PFSK-1 (cell line): ENCODE results near the gene RAB37. TPM values are rescaled to one million over a fixed set of nuclear protein-coding genes. Genes with fewer than 3 reads are reported as not detected.

Source experiments
- FOXP2 ChIP-seq: optimal IDR thresholded peaks from 2 replicates; pipeline ENCODE3; 2011; ENCODE audit warnings: borderline replicate concordance, control low read depth, inconsistent platforms; ENCODE audit not compliant: insufficient read depth; ENCODE audit errors: extremely low read length, extremely low read depth
- POLR2AphosphoS5 ChIP-seq: IDR thresholded peaks from 2 replicates; pipeline ENCODE4 v1.6.1; 2012; ENCODE audit warnings: low read depth, mild to moderate bottlenecking, control low read depth, low read length, moderate library complexity
- SIN3A ChIP-seq: IDR thresholded peaks from 2 replicates; pipeline ENCODE4 v1.6.1; 2012; ENCODE audit warnings: mild to moderate bottlenecking, low read length, moderate library complexity, borderline replicate concordance; ENCODE audit not compliant: insufficient read depth
- TAF1 ChIP-seq: IDR thresholded peaks from 2 replicates; pipeline ENCODE4 v1.6.1; 2012; ENCODE audit warnings: low read length, control low read depth, borderline replicate concordance; ENCODE audit not compliant: insufficient read depth
- polyA plus RNA-seq: library from polyadenylated mRNA; unstranded; fragments of >200 nt; gene quantifications from one replicate; pipeline ENCODE4 v1.2.1, GENCODE V29; 2012; ENCODE audit warnings: low read depth, missing spikeins; ENCODE audit not compliant: insufficient read length
- TF ChIP-seq, protein P1 (sequence below), 2 experiments: IDR thresholded peaks; 2 replicates each; pipeline versions ENCODE4 v1.6.1 to v1.8.0; 2011 to 2012; ENCODE audit warnings: low read depth in 2 of 2, low read length in 2 of 2, control low read depth in 1 of 2, inconsistent platforms in 1 of 2, mild to moderate bottlenecking in 1 of 2, moderate library complexity in 1 of 2; ENCODE audit not compliant: insufficient read depth in 1 of 2

The RAB37 gene, protein sequence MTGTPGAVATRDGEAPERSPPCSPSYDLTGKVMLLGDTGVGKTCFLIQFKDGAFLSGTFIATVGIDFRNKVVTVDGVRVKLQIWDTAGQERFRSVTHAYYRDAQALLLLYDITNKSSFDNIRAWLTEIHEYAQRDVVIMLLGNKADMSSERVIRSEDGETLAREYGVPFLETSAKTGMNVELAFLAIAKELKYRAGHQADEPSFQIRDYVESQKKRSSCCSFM
- not detected for polyA plus RNA-seq

DNA sequence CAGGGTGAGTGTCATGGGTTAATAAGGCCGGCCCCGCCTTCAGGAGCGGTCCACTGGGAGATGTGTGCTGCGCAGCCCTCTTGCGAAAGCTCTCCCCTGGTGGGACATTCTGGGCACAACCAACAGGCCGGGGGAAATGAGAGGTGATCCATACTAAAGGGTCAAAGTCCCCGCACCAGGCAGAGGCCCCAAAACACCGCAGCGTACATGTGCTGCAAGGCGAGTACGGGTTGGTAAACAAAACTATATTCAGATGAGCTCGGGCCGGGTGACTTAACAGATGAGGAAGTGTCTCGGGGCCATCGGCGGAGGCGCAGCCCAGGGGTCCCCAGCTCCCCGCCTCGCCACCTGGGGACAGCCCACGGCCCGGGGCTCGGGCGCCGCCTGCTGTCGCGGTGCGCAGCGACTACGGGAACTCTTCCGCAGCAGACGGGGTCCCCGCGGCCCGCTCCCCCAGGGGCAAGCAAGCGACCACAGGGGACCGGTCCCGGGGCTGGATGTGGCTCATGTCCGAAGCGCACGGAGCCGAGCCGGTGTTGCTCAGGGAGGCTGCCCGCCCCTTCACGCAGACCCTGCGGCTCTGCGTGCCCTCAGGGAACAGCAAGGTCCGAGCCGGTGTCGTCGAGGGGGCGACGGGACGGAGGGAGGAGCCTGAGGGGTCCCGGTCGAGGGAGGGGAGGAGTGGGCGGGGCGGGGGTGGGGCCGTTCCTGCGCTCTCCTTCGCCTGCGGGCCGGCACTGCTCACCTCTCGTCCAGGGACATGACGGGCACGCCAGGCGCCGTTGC, at the start of gene RAB37:
RAB37 (plus strand) TSS at position 744 of the 786 bp plus-strand sequence; CDS start at position 761, 17 bp downstream.
- TF ChIP-seq FOXP2 = no peak

- no peak for TF ChIP-seq FOXP2
- no peak for TF ChIP-seq TAF1
- TF ChIP-seq POLR2AphosphoS5 = no peak
- TF ChIP-seq, protein P1, sequence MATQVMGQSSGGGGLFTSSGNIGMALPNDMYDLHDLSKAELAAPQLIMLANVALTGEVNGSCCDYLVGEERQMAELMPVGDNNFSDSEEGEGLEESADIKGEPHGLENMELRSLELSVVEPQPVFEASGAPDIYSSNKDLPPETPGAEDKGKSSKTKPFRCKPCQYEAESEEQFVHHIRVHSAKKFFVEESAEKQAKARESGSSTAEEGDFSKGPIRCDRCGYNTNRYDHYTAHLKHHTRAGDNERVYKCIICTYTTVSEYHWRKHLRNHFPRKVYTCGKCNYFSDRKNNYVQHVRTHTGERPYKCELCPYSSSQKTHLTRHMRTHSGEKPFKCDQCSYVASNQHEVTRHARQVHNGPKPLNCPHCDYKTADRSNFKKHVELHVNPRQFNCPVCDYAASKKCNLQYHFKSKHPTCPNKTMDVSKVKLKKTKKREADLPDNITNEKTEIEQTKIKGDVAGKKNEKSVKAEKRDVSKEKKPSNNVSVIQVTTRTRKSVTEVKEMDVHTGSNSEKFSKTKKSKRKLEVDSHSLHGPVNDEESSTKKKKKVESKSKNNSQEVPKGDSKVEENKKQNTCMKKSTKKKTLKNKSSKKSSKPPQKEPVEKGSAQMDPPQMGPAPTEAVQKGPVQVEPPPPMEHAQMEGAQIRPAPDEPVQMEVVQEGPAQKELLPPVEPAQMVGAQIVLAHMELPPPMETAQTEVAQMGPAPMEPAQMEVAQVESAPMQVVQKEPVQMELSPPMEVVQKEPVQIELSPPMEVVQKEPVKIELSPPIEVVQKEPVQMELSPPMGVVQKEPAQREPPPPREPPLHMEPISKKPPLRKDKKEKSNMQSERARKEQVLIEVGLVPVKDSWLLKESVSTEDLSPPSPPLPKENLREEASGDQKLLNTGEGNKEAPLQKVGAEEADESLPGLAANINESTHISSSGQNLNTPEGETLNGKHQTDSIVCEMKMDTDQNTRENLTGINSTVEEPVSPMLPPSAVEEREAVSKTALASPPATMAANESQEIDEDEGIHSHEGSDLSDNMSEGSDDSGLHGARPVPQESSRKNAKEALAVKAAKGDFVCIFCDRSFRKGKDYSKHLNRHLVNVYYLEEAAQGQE (IDR thresholded peaks at IDR 0.05; ENCODE audit: insufficient read depth in 1 of 2, low read depth in 2 of 2, low read length in 2 of 2) = no peak
- no peak for TF ChIP-seq SIN3A
Measured at GRCh38 chr17:74687886-74688285, 49.2 kb upstream of the RAB37 start.

DNA sequence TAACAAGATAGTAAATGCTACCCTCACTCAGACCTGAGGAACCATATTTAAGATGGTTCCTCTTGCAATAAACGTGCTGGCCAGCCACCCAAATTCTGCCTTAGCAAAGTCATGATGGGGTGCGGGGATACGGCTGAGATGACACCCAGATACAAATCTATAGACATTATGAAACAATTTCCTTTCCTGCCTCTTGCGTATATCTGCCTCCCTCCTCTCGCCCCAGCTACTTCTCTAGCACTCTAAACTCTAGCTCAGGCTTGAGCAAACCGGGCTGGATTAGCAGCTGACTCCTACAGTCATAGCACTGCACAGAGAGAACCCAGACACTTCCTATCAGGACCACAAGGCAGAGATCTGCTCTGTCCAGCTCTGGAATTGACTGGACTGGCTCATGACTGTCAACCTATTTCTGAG, 46.6 kb upstream of the RAB37 start:
- TF ChIP-seq FOXP2 (no peak), POLR2AphosphoS5 (no peak), SIN3A (no peak), TAF1 (no peak)
- TF ChIP-seq, protein P1 (IDR thresholded peaks at IDR 0.05; ENCODE audit: insufficient read depth in 1 of 2, low read depth in 2 of 2, low read length in 2 of 2) = no peak

- TF ChIP-seq POLR2AphosphoS5 = no peak
- no peak for TF ChIP-seq FOXP2
- TF ChIP-seq, protein P1 (IDR thresholded peaks at IDR 0.05; ENCODE audit: insufficient read depth in 1 of 2, low read depth in 2 of 2, low read length in 2 of 2) = no peak
- no peak for TF ChIP-seq SIN3A
- TF ChIP-seq TAF1 = no peak
Measured at GRCh38 chr17:74691151-74691550, 45.9 kb upstream of the RAB37 start.

DNA sequence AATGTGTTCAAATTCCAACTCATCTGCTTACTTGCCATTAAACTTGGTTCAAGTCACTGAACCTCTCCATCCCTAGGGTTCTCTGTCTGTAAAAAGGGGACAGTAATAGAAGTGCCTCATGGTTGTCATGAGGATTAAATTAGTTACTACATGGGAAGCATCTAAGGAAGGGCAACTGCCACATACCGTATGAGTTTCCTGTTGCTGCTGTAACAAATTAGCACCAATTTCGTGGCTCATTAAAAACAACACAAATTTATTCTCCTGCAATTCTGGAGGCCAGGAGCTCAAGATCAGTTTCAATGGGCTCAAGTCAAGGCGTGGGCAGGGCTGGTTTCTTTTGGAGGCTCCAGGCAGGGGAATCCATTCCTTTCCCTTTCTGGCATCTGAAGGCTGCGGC, 43.0 kb upstream of the RAB37 start:
- TF ChIP-seq POLR2AphosphoS5 = no peak
- TF ChIP-seq, protein P1 (IDR thresholded peaks at IDR 0.05; ENCODE audit: insufficient read depth in 1 of 2, low read depth in 2 of 2, low read length in 2 of 2) = no peak
- TF ChIP-seq SIN3A = no peak
- TF ChIP-seq FOXP2 = no peak
- TF ChIP-seq TAF1 = no peak
